Testis (tissue), 2 donors: ENCODE results near the gene SUCNR1.
"Not testable (repeated sequence)": the region's sequence is repeated elsewhere in the genome, so short reads cannot be mapped to it uniquely, and the experiment has no call there.

Source experiments
- CTCF ChIP-seq, 3 experiments: fragments of 450-650 bp in 2 of 3; fragments of 200-600 bp in 1 of 3; sonication (generic) in 1 of 3; IDR thresholded peaks; one replicate each; pipeline ENCODE4 v1.5.1; 2016 to 2019; ENCODE audit warnings: antibody characterized with exemption in 3 of 3, mild to moderate bottlenecking in 2 of 3, moderate library complexity in 1 of 3
- POLR2A ChIP-seq: fragments of 450-650 bp; IDR thresholded peaks from one replicate; pipeline ENCODE4 v1.6.1; 2017; ENCODE audit warnings: antibody characterized with exemption, mild to moderate bottlenecking, moderate library complexity

- not testable (repeated sequence) for TF ChIP-seq CTCF (IDR thresholded peaks at IDR 0.05); POLR2A
Observed at GRCh38 chr3:151898564-151899261, 25.3 kb downstream of the SUCNR1 start.
